ENCODE results near the gene SORCS2. TPM values are rescaled to one million over a fixed set of nuclear protein-coding genes. Genes with fewer than 3 reads are reported as not detected.

The SORCS2 gene
- total RNA-seq, 1 donor from 2014 or later, result not detected

GRCh38 chr4:7616193-7616592, 423.9 kb downstream of the SORCS2 start:
- Mint-ChIP-seq H3K27me3 (ENCODE audit: insufficient read depth) (no peaks in the 10 kb centered on the region), H3K27ac (no peak overlapping the region)

GRCh38 chr4:7618361-7618760, 426.0 kb downstream of the SORCS2 start:
- H3K4me3 Mint-ChIP-seq, result no peak overlapping the region
- intact Hi-C loops (cut with micrococcal nuclease), result no loop called here
- H3K4me1 Mint-ChIP-seq (ENCODE audit: low read depth), result no peaks in the 10 kb centered on the region
- peaks cover 3% of the 10 kb centered on the region for H3K9me3 Mint-ChIP-seq
- no peak for DNase-seq (ENCODE audit: low spot score)
- H3K36me3 Mint-ChIP-seq (ENCODE audit: low read depth), result no peaks in the 10 kb centered on the region
- H3K27me3 Mint-ChIP-seq (ENCODE audit: insufficient read depth), result peaks cover 1% of the 10 kb centered on the region
- H3K27ac Mint-ChIP-seq, result no peak overlapping the region

More at GRCh38 chr4:7616193-7616592, 423.9 kb downstream of the SORCS2 start:
- intact Hi-C loops (cut with micrococcal nuclease), result no loop called here
- Mint-ChIP-seq H3K4me3 (no peak overlapping the region), H3K9me3 (peaks cover 3% of the 10 kb centered on the region), H3K36me3 (ENCODE audit: low read depth) (no peaks in the 10 kb centered on the region), H3K4me1 (ENCODE audit: low read depth) (no peaks in the 10 kb centered on the region)
- DNase-seq (ENCODE audit: low spot score), result no peak

GRCh38 chr4:7620086-7620813, 427.9 kb downstream of the SORCS2 start:
- H3K4me3 Mint-ChIP-seq, result no peak overlapping the region
- H3K4me1 Mint-ChIP-seq (ENCODE audit: low read depth), result no peaks in the 10 kb centered on the region
- peaks cover 3% of the 10 kb centered on the region for H3K9me3 Mint-ChIP-seq
- H3K36me3 Mint-ChIP-seq (ENCODE audit: low read depth), result no peaks in the 10 kb centered on the region
- H3K27me3 Mint-ChIP-seq (ENCODE audit: insufficient read depth), result peaks cover 1% of the 10 kb centered on the region
- DNase-seq (ENCODE audit: low spot score), result no peak
- H3K27ac Mint-ChIP-seq, result no peak overlapping the region
- intact Hi-C loops (cut with micrococcal nuclease), result no loop called here

GRCh38 chr4:7620814-7621176, 428.5 kb downstream of the SORCS2 start:
- DNase-seq (ENCODE audit: low spot score), result no peak
- intact Hi-C loops (cut with micrococcal nuclease), result no loop called here
- Mint-ChIP-seq H3K36me3 (ENCODE audit: low read depth) (no peaks in the 10 kb centered on the region), H3K4me3 (no peak overlapping the region), H3K27ac (no peak overlapping the region), H3K9me3 (peaks cover 3% of the 10 kb centered on the region), H3K27me3 (ENCODE audit: insufficient read depth) (peaks cover 1% of the 10 kb centered on the region), H3K4me1 (ENCODE audit: low read depth) (no peaks in the 10 kb centered on the region)

GRCh38 chr4:7621252-7622035, 429.1 kb downstream of the SORCS2 start:
- DNase-seq (ENCODE audit: low spot score), result no peak

GRCh38 chr4:7622371-7622770, 430.0 kb downstream of the SORCS2 start:
- no peak overlapping the region for H3K4me3 Mint-ChIP-seq
- H3K4me1 Mint-ChIP-seq (ENCODE audit: low read depth), result no peaks in the 10 kb centered on the region
- no peak for DNase-seq (ENCODE audit: low spot score)
- no peaks in the 10 kb centered on the region for H3K9me3 Mint-ChIP-seq
- intact Hi-C loops (cut with micrococcal nuclease), result no loop called here
- H3K27me3 Mint-ChIP-seq (ENCODE audit: insufficient read depth), result peaks cover 1% of the 10 kb centered on the region
- no peaks in the 10 kb centered on the region for H3K36me3 Mint-ChIP-seq (ENCODE audit: low read depth)
- no peak overlapping the region for H3K27ac Mint-ChIP-seq

More at GRCh38 chr4:7621252-7622035, 429.1 kb downstream of the SORCS2 start:
- intact Hi-C loops (cut with micrococcal nuclease), result no loop called here
- Mint-ChIP-seq H3K27me3 (ENCODE audit: insufficient read depth) (peaks cover 1% of the 10 kb centered on the region), H3K4me3 (no peak overlapping the region), H3K9me3 (no peaks in the 10 kb centered on the region), H3K4me1 (ENCODE audit: low read depth) (no peaks in the 10 kb centered on the region), H3K36me3 (ENCODE audit: low read depth) (no peaks in the 10 kb centered on the region), H3K27ac (no peak overlapping the region)

GRCh38 chr4:7623468-7623867, 431.1 kb downstream of the SORCS2 start:
- DNase-seq (ENCODE audit: low spot score), result no peak
- H3K9me3 Mint-ChIP-seq, result no peaks in the 10 kb centered on the region
- H3K27me3 Mint-ChIP-seq (ENCODE audit: insufficient read depth), result peaks cover 1% of the 10 kb centered on the region
- no peak overlapping the region for H3K4me3 Mint-ChIP-seq
- no peak overlapping the region for H3K27ac Mint-ChIP-seq
- no peaks in the 10 kb centered on the region for H3K36me3 Mint-ChIP-seq (ENCODE audit: low read depth)
- H3K4me1 Mint-ChIP-seq (ENCODE audit: low read depth), result no peaks in the 10 kb centered on the region
- intact Hi-C loops (cut with micrococcal nuclease), result no loop called here

GRCh38 chr4:7624396-7624980, 432.1 kb downstream of the SORCS2 start:
- DNase-seq (ENCODE audit: low spot score), result no peak
- no peaks in the 10 kb centered on the region for H3K36me3 Mint-ChIP-seq (ENCODE audit: low read depth)
- H3K9me3 Mint-ChIP-seq, result no peaks in the 10 kb centered on the region
- peaks cover 1% of the 10 kb centered on the region for H3K27me3 Mint-ChIP-seq (ENCODE audit: insufficient read depth)
- H3K27ac Mint-ChIP-seq, result no peak overlapping the region
- H3K4me1 Mint-ChIP-seq (ENCODE audit: low read depth), result no peaks in the 10 kb centered on the region
- intact Hi-C loops (cut with micrococcal nuclease), result no loop called here
- H3K4me3 Mint-ChIP-seq, result no peak overlapping the region

GRCh38 chr4:7625071-7625470, 432.7 kb downstream of the SORCS2 start:
- Mint-ChIP-seq H3K27me3 (ENCODE audit: insufficient read depth) (peaks cover 1% of the 10 kb centered on the region), H3K9me3 (no peaks in the 10 kb centered on the region), H3K4me3 (no peak overlapping the region), H3K4me1 (ENCODE audit: low read depth) (no peaks in the 10 kb centered on the region), H3K36me3 (ENCODE audit: low read depth) (no peaks in the 10 kb centered on the region), H3K27ac (no peak overlapping the region)
- intact Hi-C loops (cut with micrococcal nuclease), result no loop called here
- no peak for DNase-seq (ENCODE audit: low spot score)

GRCh38 chr4:7626531-7626930, 434.2 kb downstream of the SORCS2 start:
- no peaks in the 10 kb centered on the region for H3K36me3 Mint-ChIP-seq (ENCODE audit: low read depth)
- no peaks in the 10 kb centered on the region for H3K9me3 Mint-ChIP-seq
- H3K4me3 Mint-ChIP-seq, result no peak overlapping the region
- H3K4me1 Mint-ChIP-seq (ENCODE audit: low read depth), result no peaks in the 10 kb centered on the region
- no peak overlapping the region for H3K27ac Mint-ChIP-seq
- peaks cover 4% of the 10 kb centered on the region for H3K27me3 Mint-ChIP-seq (ENCODE audit: insufficient read depth)
- intact Hi-C loops (cut with micrococcal nuclease), result no loop called here
- no peak for DNase-seq (ENCODE audit: low spot score)

- no peak overlapping the region for H3K27ac Mint-ChIP-seq
- H3K4me1 Mint-ChIP-seq (ENCODE audit: low read depth), result no peaks in the 10 kb centered on the region
- no peaks in the 10 kb centered on the region for H3K9me3 Mint-ChIP-seq
- intact Hi-C loops (cut with micrococcal nuclease), result no loop called here
- no peaks in the 10 kb centered on the region for H3K36me3 Mint-ChIP-seq (ENCODE audit: low read depth)
- no peak overlapping the region for H3K4me3 Mint-ChIP-seq
- H3K27me3 Mint-ChIP-seq (ENCODE audit: insufficient read depth), result peaks cover 4% of the 10 kb centered on the region
- no peak for DNase-seq (ENCODE audit: low spot score)
These were observed 435.2 kb downstream of the SORCS2 start for GRCh38 chr4:7627251-7628250.

GRCh38 chr4:7628432-7628831, 436.1 kb downstream of the SORCS2 start:
- Mint-ChIP-seq H3K36me3 (ENCODE audit: low read depth) (no peaks in the 10 kb centered on the region), H3K4me3 (no peak overlapping the region), H3K9me3 (no peaks in the 10 kb centered on the region), H3K4me1 (ENCODE audit: low read depth) (no peaks in the 10 kb centered on the region), H3K27ac (no peak overlapping the region), H3K27me3 (ENCODE audit: insufficient read depth) (peaks cover 3% of the 10 kb centered on the region)
- no peak for DNase-seq (ENCODE audit: low spot score)
- intact Hi-C loops (cut with micrococcal nuclease), result no loop called here

All from activated T-helper 1 cell treated with anti-CD3 and anti-CD28 coated beads, Interleukin-12 subunit alpha, Interleukin-12 subunit beta, Interleukin-2, Interleukin-4 antibody, amounts not matched to agents 30 ng/mL and 10 ng/mL and 1 ng/mL, durations not matched to agents 14 hours and 24 hours and 36 hours (primary cell).